Glomerular visceral epithelial cell (primary cell): ENCODE data around the gene PEBP1.

Experiments used
- DNase-seq: peaks from one replicate; pipeline ENCODE4 v3.0.0-alpha.2; 2016; ENCODE audit errors: extremely low spot score

PEBP1 gene

DNA sequence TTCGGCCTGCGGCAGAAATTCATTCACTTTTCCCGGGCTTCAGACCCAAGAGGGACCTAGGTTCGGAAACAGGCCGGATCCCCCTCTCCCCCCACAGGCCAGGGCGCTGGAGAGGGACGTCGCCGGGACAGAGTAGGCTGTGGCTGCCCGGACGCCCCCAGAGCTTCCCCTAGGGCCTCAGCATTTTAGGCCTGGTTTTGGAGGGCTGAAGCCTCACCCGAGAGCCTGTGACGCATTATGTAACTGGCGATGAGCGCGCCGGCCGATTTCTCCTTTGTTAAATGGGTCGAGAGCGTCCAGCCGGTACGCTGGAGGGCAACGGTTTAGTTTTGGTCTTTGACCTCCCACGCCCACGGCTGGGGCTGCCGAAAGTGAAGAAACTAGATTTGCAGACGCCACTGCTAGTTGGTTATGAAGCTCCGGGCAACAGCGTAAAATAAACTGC, 657 bp downstream of the PEBP1 start:
- peak; percentile 15 for DNase-seq

DNA sequence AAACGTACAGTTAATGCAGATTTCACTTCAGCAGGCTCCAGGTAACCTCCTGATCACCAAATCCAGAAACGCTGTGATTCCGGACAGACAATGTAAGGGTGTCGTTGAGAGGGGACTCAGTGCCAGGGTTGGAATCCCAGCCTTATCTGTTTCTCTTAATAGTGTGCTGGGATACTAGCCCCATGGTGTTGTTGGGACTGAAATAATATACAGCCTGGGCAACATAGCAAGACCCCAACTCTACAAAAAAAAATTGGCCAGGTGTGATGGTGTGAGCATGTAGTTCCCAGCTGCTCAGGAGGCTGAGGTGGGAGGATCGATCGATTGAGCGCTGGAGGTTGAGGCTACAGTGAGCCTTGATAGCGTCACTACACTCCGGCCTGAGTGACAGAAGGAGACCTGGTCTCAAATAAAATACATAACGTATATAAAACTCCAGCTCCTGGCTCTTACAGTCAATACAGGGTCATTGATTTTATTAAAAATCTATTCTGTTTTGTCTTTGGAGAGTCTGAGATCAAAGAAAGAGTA, 1.3 kb downstream of the PEBP1 start:
- DNase-seq = no peak

DNA sequence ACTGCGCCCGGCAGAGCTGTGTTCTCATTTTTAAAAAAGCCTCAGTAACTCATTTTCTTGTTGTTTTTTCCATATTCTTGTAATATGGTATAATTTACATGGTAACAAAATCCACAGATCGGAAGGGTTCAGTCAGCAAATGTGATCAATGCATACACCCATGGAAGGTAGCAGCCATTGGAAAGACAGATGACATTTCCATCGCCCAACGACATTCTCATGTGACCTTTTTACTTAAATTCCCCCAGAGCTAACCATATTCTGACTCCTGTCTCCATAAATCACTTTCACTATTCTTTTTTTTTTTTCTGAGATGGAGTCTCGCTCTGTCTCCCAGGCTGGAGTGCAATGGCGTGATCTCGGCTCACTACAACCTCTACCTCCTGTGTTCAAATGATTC, 4.9 kb downstream of the PEBP1 start:
- DNase-seq = no peak

DNA sequence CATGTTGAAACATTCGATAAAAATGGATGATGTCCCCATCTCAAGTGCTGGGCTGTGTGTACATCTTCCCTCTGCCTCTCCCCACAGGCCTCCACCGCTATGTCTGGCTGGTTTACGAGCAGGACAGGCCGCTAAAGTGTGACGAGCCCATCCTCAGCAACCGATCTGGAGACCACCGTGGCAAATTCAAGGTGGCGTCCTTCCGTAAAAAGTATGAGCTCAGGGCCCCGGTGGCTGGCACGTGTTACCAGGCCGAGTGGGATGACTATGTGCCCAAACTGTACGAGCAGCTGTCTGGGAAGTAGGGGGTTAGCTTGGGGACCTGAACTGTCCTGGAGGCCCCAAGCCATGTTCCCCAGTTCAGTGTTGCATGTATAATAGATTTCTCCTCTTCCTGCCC, 8.6 kb downstream of the PEBP1 start:
- DNase-seq = no peak

DNA sequence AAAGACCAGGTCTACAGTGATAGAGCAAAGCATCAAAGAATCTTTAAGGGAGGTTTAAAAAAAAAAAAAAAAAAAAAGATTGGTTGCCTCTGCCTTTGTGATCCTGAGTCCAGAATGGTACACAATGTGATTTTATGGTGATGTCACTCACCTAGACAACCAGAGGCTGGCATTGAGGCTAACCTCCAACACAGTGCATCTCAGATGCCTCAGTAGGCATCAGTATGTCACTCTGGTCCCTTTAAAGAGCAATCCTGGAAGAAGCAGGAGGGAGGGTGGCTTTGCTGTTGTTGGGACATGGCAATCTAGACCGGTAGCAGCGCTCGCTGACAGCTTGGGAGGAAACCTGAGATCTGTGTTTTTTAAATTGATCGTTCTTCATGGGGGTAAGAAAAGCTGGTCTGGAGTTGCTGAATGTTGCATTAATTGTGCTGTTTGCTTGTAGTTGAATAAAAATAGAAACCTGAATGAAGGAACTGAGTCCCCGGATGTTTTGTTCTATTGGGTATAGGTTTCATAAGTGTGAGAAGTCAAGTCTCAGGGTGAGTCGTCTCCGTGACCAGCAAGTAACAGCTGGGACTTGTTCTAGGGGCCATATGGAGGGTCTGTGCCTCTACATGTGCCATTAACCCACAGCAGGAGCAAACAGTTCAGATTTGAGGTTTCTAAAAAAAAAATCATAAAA, 9.3 kb downstream of the PEBP1 start:
- no peak for DNase-seq

DNA sequence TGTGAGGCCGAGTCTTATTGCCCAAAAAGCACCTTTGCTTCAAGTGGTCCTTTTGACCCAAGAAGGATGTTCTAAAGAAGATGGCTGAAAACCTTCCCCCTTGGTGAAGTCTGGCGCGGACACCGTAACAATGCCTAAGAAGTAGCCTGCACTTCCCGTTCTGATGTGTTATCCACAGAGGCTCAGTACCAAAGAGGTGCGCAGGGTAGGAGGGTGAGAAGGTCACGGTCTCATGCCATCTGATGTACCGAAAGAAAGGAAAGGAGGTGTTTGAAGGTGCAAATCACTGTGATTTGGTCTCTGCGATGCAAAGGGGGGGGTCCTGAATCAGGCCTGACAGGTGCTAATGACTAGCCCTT, 9.9 kb downstream of the PEBP1 start:
- no peak for DNase-seq

DNA sequence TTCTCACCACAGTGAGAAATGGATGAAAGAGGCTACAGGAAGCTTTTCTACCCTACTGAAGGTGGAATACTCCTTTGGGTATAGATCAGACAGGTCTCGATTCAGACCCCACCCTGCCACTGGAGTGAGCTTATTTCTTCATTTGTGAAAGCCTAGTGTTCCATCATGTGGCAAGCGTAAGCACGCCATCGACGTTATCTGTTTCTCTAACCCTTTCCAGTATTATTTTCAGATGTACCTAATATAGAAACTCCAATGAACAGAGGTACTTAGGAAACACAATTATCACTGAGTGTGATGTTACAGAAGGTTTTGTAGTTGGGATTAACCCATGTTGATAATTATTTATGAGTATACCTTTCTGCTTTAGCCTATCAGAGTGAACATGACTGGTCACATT, 12.4 kb downstream of the PEBP1 start:
- DNase-seq = no peak

DNA sequence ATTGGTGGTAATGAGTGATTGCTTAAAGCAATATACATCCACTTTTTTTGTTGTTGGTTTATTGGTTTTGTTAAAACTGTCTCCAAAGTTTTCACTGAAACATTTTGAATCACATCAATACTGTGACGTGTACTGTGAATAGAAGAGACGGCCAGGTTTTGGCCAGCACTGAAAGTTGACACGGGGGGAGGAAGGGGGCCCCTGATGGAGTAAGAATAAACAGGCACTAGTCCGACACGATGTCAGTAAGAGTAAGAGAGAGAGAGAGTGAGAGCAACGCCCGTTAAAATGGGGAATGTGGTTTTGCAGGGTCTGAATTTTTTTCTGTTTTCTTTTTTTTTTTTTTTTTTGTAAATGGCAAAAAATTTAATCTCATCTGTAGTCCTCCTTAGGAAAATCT, 14.7 kb downstream of the PEBP1 start:
- DNase-seq = no peak

DNA sequence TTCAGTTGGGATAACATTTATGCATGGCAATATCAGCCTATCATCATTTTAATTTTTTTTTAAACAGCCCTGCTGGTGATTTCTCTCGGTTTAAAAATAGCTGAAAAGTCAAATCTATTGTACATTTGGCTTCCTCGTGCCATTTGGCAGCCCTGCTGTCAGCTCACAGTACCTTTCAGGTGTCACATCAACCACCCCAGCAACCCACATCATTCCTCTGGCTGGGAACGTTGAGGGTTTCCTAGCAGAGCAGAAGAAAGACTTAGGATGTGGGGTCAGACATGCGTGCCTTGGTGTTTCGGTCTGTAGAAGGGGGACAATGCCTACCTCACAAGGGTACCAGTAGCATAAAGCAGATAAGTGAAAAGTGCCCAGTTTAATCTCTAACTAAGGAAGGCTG, 15.8 kb downstream of the PEBP1 start:
- no peak for DNase-seq

DNA sequence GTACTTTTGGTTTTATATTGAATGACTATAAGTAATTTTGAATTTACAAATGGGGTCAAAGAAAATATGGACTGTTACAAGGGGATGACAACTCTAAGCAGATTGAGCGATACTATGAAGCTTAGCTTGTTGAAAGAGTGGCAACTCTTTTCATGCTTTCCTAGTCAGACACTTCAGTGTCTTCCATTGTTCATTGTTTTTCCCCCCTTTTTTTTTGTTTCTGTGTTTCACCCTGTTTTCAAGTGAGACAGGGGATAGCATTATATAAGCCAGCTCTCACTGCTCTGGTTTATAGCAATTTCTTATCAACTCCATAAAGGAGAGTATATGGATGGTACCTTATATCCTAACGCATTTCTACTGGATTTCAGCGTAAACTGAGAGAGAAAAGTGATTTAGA, 24.6 kb downstream of the PEBP1 start:
- no peak for DNase-seq

DNA sequence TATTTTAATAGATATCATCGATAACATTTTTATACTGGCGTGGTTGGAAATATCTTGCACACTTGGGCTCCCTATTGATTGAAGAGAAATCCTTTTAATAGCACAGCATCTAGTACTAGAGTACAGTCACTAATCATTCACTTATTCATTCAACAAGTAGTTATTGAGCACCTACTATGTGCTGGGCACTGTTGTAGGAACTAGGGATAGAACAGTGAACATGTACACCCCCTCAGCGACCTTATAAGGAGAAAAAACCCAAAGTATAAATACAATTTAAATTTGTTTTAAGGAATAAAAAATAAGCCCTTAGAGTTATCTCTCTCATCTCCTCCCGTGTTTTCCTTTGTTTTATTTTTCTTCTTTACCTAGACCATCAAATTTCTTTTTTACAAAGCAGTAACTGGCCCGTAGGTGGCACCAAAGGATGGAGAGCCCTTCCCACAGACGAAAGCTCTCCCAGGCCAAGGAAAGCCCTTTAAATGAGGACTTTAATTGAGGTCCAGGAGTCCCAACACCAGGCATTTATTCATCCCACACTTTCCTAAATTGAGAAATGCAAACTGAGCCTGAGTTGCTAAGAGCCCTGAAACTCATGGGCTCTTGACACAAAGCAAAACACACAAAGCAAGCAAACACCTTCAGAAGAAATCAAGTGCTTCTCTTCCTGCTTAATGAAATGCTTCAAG, 29.0 kb downstream of the PEBP1 start:
- DNase-seq = peak; percentile 23

DNA sequence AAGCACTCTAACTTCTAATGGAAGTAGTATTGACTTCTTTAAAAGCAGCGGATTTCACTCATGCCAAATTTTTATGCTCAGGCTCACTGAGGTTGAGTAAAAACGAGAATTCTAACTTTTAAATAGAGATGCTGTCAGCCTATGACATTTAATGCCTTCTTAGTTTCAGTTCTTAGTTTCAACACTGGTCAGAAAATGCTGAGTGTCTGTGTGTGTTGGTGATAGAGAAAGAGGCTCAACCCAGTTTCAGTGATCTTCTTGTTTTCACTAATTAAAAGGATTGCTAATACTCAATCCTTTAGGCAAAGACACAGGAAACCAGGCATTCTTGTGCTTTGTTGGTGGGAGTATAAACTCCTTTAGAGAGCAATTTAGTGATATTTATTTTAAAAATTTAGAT, 31.0 kb downstream of the PEBP1 start:
- no peak for DNase-seq

DNA sequence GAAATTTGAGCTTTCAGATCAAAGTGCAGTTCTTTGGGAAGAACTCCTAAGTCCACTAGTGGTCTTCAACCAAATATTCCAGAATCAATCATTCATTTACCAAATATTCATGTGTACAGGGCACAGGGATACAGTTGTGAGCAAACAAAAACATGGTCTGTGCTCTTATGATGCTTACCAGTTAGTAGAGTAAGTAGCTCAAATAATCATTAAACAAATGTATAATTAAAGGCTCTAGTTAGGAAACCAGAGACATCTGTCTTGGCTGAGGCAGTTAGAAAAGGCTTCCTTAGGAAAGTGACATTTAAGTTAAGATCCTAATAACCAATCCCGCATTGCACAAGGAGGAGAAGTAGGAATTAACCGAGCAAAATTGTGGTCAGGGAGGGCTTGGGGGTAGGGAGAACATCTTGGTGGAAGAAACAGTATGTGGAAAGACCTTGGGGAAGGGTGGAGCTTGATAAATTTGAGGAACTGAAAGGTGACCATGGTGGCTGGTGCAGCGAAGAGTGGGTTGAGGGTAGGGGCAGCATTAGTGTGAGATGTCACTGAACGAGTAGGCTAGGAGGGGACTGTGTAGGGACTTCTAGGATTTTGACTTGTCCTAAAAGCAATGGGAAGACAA, 40.0 kb downstream of the PEBP1 start:
- no peak for DNase-seq

DNA sequence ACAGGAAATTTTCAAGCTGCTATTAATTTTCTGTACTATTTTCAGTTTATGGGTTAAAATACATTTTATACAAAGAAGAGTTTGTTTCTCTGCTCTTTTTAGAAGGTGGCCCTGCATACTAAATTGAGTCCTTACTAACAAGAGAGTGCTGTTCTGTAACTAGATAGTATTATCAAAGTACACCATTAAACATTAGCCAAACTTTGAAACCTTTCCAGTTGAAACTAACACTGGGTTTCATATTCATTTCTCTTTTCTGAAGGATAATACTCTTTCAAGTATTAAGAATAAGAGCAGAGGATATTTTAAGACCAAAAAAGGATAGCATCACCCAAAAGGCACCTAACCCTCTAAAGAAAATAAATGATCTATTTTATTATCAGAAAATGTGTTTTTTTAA, 47.2 kb downstream of the PEBP1 start:
- DNase-seq = no peak

DNA sequence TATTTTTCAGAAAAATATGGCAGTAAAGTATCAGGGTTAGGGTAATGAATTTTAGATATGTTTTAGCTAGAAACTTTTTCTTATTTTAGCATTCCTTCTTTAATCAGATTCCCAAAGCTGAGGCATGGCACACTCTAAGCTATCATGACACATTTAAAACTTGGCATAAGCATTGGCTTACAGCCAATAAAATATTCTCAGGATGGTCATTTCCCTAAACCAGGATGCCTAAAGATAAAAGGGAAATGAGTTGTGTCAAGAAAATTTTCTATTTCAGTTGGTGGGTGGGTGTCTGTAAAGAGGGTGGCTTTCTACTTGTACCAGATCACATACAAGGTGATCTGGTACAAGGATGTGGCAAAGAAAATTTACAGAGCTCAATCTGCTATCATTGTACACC, 47.8 kb downstream of the PEBP1 start:
- no peak for DNase-seq

DNA sequence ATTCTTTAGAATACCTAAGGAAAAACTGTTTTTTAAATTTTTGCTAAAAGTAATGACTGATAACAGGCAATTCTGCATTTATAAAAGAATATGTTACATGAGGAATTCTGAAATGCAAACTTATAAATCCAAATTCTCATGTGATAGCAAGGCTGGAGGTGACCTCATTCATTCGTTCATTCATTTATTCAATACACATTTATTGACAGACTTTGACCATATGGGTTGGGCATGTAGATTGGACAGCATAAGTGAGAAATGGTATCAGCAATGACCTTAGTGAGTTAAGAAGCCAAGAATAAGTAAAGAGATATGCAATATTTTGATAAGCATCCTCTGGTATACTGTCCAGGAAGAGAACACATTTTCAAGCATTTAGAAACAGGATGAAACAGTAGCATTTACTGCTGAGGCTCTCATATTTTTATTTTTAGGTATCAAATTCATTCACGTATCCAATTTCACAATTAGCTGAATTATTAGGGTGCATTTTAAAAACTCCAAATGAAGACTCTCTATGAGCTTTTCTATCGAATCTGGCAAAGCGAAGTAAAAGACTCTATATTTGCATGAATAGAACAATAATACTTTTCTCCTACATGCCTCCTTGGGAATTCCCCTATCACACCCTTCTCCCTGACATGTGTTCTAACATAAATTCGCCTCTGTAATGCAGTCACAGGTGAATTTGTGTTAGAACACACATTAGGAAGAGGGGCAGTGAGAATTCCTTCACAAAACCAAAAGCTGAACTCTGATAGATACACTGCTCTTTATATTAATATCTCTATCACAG, 49.9 kb downstream of the PEBP1 start:
- no peak for DNase-seq

DNA sequence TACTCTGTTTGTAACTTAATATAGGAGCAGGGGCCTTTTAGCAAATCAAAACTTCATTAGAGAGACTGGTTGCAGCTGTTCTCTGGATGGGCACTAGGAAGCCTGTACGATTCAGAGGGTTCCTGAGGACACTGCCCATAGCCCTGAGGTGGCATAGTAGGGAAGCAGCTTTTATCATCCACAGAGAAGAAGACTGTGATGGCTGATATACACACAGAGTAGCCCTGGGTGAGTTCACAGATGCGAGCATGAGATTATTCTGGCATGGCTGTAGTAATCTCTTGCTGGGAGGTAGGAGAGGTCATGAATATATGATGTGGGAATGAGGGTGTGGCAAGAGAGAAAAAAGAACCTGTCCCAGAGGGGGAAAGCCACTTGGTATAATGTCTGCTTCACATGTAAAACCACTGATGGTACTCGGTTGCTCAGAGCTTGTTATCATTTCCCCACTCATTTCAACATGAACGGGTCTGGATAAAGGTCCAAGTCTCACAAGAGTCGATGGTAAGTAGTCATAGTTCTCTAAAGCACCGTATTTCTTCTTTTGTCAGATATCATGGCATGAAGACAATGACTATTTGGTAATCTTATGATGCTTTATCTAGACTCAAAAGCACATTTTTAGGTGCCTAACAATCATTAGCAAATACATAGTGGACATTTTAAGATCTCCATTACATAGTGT, 52.0 kb downstream of the PEBP1 start:
- no peak for DNase-seq

DNA sequence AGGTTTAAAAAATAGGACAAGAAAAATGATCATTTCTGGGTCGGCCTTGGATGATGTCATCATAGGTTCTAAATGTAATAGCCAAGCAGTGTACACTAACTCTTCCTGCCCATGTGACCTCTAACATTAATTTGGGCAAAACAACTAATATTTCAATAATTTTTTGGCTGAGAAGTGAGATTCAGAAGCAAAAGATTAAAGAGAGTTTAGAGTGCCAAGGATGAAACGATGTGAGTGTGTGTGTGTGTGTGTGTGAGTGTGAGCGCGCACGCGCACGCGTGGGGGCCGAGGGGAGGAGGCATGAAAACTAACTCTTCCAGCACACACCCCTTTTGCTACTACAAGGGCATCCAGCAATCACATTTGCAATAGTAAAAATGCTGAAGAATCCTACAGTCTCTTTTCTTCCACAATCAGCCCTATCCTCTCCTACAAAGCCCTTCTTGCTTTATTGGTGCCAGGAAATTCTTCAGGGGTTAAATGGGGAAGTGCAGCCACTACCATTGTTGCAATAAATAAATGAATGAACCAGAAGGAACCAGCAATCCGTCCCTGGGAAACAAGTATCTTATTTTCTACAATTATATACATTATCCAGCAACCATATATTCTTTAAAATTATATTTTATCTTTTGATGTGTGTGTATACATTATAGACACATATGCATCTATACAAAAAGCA, 52.9 kb downstream of the PEBP1 start:
- peak; percentile 12 for DNase-seq

DNA sequence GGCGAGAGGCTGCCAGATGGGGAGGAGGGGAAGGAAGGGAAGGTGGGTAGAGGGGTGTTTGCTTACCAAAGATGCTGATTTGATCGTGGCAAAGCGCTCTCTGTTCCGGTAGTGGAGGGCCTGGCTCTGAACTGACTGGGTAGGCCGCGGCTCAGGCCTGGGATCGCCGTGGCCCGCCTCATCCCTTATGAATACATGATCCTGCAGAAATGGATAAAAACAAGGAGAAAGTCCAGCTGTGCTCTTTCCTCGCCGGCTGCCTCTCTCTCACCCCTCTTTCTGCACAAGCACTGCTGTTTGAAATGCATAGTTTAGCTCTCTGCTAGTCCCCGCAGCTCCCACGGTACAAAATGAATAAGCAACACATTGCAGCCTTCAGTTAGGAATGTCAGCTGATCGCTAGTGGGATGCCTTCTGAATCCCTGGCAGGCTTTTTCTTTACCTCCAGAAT, 53.8 kb downstream of the PEBP1 start:
- peak; percentile 36 for DNase-seq

DNA sequence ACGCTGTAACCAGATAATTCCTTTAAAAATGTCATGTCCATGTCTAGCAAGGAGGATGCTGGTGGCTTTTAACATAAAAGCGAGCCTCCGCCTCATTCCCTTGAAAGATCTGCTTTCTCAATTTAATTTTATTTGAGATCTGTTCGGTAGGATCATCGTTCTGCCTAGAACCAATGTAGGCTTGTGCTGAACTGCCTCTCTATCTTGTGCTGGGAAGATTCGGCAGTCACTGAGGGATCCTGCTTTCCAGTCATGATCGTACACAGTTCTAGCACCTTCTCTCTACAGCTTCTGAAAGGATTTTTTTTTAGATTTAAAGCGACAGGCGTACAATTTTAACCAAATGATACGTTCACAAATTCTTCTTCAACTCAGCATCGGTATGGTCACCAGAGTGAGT, 54.3 kb downstream of the PEBP1 start:
- DNase-seq = peak; percentile 13

DNA sequence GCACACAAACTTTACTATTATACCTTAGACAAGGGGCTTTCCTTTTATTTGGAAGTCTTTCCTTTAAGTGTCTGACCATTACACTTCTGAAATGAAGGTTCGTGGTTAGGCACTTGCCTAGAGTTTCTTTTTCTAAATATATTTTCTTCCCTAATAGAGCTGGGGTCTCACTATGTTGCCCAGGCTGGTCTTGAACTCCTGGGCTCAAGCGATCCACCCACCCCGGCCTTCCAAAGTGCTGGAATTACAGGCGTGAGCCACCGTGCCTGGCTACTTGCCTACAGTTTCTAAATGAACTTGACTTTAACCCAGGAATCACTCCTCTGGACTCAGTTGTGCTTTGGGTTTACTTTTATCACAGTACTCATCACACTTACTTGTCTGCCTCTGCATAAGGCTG, 57.6 kb downstream of the PEBP1 start:
- DNase-seq = no peak
